Measurements from ENCODE around the gene PTPN3.
"Not testable (repeated sequence)": the region's sequence is repeated elsewhere in the genome, so short reads cannot be mapped to it uniquely, and the experiment has no call there.

PTPN3 gene

DNA sequence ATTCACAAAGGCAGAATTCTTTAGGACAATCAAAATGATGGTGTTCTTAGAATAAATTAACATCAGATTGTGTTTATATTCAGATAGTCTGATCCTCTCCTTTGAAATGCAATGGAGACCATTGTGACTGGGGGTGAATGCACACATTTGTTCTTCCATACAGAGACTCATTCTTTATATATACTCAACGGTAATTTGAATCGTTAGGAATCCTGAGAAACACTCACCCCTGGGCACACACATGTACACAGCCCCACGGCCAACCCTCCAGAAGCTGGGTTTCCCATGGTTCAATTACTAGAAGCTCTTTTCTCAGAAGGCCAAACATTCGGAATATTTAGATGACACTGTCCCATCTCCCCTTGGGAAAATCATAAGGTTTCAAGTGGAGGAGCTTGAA is 119.8 kb downstream of the PTPN3 start:
- no peak for DNase-seq (ENCODE audit: low read depth)
- no peak overlapping the region for H3K4me3 ChIP-seq (ENCODE audit: low read depth, low read length)

DNA sequence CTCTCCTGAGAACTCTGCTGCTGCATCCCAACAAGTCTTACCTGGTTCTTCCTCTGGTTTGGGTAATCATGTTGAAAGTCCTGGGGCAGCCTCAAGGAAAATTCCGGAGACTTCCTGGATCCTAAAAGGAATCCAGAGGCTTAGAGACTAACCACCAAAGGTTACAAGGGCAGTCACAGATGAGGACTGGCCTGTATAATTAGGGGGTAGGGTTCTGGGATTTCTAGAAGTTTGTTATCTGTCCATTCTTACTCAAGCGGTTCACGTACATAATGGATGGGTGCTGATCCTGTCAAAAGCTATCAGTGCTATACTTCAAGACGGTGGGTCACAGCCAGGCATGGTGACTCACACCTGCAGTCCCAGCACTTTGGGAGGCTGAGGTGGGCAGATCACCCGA is 125.9 kb downstream of the PTPN3 start:
- no peak overlapping the region for H3K4me3 ChIP-seq (ENCODE audit: low read depth, low read length)
- DNase-seq (ENCODE audit: low read depth) = no peak

DNA sequence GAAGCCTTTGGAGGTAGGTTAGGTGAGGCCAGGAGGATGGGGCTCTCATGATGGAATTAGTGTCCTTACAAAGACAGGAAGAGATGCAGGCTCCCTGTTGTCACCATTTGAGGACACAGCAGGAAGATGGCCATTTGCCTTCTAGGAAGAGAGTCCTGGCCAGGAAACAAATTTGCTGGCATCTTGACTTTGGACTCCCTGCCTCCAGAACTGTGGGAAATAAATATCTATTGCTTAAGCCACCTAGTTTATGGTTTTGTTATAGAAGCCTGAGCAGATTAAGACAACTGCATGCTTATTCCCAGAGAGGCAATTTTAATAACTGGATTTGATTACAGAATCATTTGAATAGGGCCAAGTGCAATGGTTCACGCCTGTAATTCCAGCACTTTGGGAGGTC is 126.7 kb downstream of the PTPN3 start:
- no peak overlapping the region for H3K4me3 ChIP-seq (ENCODE audit: low read depth, low read length)
- DNase-seq (ENCODE audit: low read depth) = no peak

DNA sequence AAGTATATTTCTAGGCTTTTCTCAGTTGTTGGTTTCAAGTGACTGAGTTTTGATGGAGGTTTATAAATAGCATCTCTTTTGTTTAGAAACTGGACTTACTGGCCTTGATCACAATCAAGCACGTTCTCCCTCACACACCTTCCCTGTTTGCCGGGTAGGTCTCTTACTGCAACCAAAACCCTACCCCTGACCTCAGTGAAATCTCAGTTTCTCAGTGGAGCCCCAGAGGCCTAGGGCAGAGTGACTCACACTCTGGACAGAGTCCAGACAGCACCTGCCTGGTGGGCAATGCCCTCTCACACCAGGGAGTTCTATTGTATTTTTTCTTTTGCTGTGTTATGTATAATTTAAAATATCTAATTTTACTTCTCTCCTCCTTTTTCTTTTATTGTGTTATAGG is 128.8 kb downstream of the PTPN3 start:
- no peak for DNase-seq (ENCODE audit: low read depth)
- H3K4me3 ChIP-seq (ENCODE audit: low read depth, low read length) = no peak overlapping the region

DNA sequence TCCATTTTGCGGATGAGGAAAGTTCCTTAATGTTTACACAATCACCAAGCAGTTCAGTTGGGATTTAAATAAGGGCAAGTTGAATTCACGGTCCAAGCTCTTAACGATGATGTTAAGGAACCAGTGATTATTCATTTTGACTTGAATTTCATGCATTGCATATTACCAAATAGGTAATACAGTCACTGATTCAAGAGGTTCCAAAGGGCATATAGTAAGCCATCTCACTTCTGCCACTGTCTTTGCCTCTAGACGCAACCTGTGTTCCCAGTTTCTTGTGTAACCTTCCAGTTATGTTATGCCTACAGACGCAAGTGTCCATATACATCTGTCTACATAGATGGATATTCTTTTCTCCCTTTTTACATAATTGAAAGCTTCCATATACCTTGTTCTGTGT is 137.3 kb downstream of the PTPN3 start:
- no peak overlapping the region for H3K4me3 ChIP-seq (ENCODE audit: low read depth, low read length)
- DNase-seq (ENCODE audit: low read depth) = no peak

DNA sequence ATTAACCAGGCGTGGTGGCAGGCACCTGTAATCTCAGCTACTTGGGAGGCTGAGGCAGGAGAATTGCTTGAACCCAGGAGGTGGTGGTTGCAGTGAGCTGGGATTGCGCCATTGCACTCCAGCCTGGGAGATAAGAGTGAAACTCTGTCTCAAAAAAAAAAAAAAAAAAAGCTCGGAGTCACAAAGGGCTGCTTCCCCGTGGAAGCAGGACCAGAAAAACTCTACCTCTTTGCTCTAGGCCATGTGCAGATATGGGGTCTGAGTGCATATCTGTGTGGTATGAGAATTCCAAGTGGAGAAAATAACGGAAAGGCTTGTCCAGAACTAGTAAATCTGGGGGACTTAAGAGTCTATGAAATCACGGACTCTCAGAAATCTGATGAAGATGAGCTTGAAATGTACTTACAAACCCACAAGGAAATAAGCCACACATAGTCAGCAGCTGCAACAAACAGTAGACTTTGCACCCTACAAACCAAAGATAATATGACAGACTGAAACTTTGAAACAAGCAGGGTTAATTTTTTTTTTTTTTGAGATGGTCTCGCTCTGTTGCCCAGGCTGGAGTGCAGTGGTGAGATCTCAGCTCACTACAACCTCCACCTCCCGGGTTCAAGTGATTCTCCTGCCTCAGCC is 139.0 kb downstream of the PTPN3 start:
- not testable (repeated sequence) for H3K4me3 ChIP-seq (ENCODE audit: low read depth, low read length); DNase-seq (ENCODE audit: low read depth)

DNA sequence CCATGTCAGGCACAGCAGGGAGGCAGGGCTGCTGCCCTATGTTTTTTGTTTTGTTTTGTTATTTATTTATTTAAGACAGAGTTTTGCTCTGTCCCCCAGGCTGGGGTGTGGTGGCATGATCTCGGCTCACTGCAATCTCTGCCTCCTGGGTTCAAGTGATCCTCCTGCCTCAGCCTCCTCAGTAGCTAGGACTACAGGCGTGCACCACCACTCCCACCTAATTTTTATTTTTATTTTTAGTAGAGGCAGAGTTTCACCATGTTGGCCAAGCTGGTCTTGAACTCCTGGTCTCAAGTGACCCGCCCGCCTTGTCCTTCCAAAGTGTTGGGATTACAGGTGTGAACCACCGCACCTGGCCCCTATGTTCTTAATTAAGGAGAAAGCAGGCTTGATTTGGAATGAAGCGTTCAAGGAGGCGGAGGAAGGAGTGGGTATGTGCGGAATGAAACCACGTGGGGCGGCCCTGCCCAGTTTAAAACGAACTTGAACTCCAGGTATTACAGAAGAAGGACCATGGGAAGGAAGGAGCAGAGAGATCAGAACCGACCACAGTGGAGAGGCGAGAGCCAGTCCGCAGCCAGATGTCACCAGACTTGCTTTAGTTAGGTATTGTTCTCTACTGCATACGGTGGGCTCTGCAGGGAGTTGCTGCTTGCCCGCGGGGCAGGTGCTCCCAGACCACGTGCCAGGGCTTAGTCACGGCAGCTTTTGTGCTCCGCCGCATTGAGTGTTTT is 142.4 kb downstream of the PTPN3 start:
- DNase-seq (ENCODE audit: low read depth) = no peak
- H3K4me3 ChIP-seq (ENCODE audit: low read depth, low read length) = no peak overlapping the region

DNA sequence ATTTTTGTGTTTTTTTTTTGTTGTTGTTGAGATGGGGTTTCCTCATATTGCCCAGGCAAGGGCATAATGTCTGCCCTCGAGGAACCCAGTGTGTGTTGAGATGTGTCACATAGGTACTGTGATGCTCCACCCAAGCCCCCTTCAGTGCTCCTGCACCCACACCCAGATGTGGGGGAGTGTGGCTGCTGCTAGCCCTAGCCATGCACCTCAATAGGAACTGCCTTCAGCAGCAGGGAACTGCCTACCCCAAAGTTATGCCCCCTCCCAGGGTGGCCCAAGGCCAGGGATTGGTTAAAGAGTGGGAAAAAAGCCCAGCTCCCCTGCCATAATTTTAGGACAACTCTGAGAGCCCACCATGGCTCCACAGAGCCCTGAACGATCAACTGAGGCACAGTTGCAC is 143.9 kb downstream of the PTPN3 start:
- no peak overlapping the region for H3K4me3 ChIP-seq (ENCODE audit: low read depth, low read length)

DNA sequence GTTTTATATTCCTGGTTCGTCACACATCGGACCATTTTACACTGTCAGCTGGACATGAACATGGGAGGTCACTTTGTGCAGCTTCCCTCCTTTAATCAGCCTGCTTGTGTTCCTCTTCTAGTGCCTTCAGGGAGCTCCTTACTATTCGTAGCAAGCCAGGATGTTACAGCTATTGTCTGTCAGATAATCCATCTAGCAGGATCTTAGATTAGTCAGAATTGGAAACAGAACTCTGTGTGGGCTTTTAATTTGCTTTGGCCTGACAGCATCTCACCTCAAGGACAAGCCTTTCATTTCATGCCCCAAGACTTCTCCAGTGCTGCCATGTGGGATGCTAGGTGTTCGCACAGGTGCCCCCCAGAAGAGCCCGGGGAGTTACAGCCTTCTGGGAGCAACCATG is 147.1 kb downstream of the PTPN3 start:
- DNase-seq (ENCODE audit: low read depth) = no peak
- H3K4me3 ChIP-seq (ENCODE audit: low read depth, low read length) = no peak overlapping the region

More for the DNA sequence above, 143.9 kb downstream of the PTPN3 start:
- no peak for DNase-seq (ENCODE audit: low read depth)

DNA sequence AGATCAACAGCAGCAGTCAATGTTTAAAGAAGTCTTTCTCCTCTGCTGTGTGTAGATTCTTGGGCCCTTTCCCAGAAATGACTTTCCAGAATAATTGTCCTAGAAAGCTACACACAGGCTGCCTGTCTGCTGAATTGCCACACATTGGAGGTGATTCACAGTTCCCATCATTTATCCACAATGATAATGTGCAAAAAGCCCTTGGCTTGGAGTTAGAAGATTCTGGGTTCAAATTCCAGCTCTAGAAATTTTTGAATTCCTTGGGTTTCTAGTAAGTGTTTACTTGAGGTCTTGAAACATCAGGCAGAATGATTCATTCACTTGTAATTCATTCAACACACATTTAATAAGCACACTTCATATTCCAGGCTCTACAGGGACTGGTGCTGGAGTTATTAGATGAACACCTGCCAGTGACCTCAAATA is 148.7 kb downstream of the PTPN3 start:
- DNase-seq (ENCODE audit: low read depth) = peak; percentile 72
- H3K4me3 ChIP-seq (ENCODE audit: low read depth, low read length) = no peak overlapping the region

DNA sequence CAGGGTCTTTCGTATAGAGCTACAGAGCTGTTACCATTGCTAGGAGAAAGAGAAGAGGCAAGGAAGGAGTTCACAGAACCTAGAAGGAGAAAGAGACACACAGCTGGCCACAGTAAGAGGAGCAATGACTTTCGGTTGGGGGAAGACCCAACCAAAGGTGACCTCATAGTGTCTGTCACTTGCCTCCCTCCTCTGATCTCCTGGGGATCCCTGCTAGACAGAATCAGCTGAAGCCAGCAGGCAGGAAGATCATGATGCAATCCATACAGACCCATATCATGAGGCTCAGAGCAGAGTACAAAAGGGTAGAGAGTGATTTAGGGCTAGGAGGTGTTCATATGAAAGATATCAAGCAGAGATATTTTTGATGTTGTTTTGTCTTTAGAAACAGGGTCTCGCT is 151.2 kb downstream of the PTPN3 start:
- no peak for DNase-seq (ENCODE audit: low read depth)
- H3K4me3 ChIP-seq (ENCODE audit: low read depth, low read length) = no peak overlapping the region

DNA sequence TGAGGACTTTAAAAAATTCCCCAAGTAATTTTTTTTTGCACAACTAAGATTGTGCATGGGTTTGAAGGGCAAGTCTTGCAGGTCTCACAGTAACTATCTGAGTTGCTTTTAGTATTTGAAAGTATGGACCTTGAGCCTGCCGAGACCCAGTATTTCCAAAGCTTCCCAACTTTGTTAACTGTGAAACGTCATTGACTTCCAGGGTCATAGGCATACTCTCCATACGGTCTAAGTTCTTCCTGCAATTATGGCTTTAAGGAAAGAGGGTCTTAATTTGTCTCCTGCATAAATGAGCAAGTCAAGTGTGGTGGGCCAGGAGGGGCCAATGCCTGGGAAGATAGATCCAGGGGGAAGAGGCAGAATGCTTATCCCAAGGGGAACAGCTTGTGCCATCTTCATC is 153.2 kb downstream of the PTPN3 start:
- DNase-seq (ENCODE audit: low read depth) = no peak
- H3K4me3 ChIP-seq (ENCODE audit: low read depth, low read length) = no peak overlapping the region

DNA sequence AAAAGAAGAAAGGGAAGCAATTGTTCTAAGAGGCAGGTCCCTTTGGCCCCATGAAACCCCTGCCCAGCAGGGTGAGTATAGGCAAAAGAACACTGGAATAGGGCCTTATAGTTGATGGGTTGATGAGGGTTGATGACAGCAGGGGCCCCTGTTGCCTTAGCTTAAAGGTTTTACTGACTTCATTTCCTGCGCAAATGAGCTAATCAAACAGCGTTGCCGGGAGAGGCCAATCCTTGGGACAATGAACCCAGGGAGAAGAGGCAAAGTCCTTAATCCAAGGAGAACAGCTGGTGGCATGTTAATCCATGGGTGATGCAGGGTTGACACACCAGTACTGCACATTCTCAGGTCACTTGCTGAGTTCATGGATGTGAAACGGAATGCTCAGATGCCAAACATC is 155.2 kb downstream of the PTPN3 start:
- DNase-seq (ENCODE audit: low read depth) = no peak
- H3K4me3 ChIP-seq (ENCODE audit: low read depth, low read length) = no peak overlapping the region

DNA sequence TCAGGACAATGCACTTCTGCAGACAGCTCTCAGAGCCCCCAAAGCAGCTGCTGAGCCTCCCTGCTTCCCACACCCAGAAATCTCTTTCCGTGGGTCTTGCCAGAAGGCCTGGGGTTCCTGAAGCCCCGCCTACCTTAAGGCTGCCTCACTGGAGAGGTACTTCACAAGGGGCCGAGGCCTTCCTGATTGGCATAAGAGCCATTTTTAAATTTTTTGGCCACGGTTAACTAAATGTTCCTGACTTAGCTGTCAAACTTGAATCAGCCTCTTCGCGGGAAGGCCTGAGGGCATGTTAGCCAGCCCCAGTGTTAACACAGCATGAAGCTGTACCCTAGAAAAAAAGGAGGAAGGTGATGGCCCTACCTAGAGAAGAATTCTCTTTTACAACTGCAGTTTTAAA is 156.5 kb downstream of the PTPN3 start:
- DNase-seq (ENCODE audit: low read depth) = no peak
- H3K4me3 ChIP-seq (ENCODE audit: low read depth, low read length) = no peak overlapping the region

DNA sequence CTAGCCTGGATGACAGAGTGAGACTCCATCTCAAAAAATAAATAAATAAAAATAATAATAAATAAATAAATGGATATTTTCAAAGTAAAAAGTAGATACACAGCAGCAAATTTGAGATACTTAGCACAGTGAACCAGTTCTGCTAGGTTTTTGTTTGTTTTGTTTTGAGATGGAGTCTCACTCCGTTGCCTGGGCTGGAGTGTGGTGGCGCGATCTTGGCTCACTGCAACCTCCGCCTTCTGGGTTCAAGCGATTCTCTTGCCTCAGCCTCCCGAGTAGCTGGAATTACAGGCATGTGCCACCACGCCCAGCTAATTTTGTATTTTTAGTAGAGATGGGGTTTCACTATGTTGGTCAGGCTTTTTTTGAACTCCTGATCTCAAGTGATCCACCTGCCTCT is 157.1 kb downstream of the PTPN3 start:
- not testable (repeated sequence) for H3K4me3 ChIP-seq (ENCODE audit: low read depth, low read length)

DNA sequence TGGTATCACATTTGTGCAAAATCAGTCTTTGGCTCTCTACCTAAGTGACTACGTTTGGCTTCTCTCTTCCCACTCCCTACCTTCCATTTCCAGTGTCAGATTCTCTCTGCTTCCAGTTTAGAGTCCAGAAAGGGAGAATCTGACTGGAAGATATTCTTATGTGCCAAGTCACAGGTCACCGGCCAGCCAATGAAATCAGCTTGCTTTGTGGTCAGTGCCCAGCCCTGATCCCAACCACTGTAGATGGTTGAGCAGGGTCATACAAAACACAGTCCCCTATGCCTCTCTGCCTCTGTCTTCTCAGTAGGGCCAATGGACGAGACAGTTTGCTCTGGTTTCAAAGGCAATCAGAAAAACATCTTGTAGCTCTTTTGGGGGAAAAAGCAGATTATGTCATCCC is 161.7 kb downstream of the PTPN3 start:
- no peak for DNase-seq (ENCODE audit: low read depth)
- no peak overlapping the region for H3K4me3 ChIP-seq (ENCODE audit: low read depth, low read length)

More for the DNA sequence above, 157.1 kb downstream of the PTPN3 start:
- not testable (repeated sequence) for DNase-seq (ENCODE audit: low read depth)

DNA sequence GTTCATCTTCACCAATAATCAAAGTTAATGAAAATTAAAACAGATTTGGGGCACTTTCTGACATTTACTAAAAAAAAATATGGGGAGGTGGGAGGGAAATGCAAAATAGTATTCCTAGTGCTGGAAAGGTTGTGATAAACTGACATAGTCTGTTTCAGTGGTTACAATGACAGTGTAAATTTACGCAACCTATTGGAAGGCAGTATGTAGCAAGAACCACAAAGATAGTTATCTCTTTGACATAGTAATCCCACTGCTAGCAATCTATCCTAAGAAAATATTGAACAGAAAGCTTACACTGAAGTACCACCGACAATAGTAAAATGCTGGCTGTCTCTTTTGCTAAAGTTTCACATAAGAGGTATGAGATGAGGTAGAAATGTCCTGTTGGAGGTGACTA is 162.2 kb downstream of the PTPN3 start:
- no peak for DNase-seq (ENCODE audit: low read depth)
- no peak overlapping the region for H3K4me3 ChIP-seq (ENCODE audit: low read depth, low read length)

DNA sequence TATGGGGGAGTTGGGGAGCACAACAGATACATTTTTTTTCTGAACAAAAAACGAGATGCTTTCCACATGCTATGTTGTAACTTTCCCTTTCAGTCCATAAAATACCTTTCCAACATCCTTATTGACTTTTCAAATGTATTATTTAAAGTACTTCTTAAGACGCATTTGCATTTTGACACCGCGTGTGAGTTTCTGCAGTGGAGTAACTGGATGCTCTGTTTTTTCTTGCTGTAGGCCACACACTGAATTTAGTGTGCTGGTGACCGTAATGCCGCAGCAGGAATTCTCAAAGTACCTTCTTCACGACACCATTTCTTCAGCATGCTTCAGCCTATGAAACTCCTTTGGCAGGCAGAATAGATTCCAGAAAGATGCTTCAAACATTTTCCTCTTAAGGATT is 163.0 kb downstream of the PTPN3 start:
- no peak overlapping the region for H3K4me3 ChIP-seq (ENCODE audit: low read depth, low read length)
- no peak for DNase-seq (ENCODE audit: low read depth)

DNA sequence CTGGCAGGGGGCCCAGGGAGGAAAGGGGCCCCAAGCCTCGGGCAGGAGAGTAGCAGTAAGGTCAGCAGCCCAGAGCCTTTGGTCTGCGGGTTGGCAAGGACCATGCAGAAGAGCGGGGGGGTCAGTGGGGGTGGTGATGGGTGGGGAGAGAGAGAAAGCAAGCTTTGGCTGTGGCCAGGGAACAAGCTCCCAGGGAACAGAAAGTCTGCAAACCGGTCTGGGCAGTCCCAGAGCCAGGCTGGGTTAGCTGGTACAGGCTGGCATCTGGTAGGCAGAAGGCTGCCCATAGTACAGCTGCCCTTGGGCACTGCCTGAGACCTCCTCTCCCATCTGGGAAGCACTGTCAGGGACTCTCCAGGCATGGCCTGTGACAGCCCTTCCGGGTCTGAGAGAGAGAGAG is 166.8 kb downstream of the PTPN3 start:
- no peak for DNase-seq (ENCODE audit: low read depth)
- no peak overlapping the region for H3K4me3 ChIP-seq (ENCODE audit: low read depth, low read length)

DNA sequence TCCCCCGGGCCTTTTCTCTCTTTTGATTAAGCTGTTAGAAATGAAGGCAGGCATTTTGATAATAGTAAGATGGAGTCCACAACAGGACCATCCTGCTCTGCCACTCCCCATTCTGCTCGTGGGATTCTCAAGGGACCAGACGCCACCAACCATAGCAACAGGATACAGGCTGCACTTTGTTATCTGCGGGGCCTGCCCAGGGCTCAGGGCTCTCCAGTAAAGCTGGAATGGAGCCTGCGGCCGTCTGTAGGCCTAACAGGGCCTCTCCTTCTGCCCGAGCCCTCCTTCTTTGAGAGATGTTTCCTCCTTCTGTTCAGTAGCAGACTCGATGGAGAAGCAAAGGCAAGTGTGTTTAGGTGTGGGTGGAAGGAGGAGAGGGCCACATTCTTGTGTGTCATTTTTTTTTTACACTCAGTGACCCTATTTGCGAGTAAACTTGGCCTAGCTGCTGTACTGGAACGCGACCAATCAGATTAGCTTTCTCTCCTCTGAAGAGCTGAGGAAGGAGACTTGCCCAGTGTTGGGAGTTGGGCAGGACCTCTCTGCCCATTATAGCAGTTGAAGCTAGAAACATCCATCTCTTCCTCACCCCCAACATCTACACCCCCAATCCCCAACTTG is 168.4 kb downstream of the PTPN3 start:
- H3K4me3 ChIP-seq (ENCODE audit: low read depth, low read length) = no peak overlapping the region
- no peak for DNase-seq (ENCODE audit: low read depth)

Measured in skeletal muscle cell (primary cell).